GF-D8 (cell line): ENCODE data around the gene TMTC1.
"Not testable (repeated sequence)": the region's sequence is repeated elsewhere in the genome, so short reads cannot be mapped to it uniquely, and the experiment has no call there.

Source experiments
- DNase-seq: peaks from one replicate; lab custom pipeline; 2025; lab: John Stamatoyannopoulos, UW

Gene TMTC1

DNA sequence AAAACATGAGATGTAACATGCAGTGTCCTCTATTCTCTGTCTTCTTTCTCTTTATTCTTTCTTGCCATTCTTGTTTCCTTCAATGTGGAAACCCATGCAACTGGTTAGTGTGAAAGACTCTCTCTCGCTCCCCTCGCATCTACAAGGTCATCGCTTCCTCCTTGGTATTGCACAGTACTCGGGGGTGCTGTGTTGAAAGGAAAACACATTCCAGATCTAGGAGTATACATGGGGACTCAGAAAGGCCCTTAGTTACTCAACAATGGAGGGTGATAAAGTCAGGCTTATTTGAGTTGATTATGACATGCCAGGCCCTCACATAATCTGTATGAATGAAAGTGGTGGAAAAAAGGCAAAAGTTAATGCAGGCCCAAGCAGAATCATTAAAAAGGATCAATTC is 210.8 kb downstream of the TMTC1 start:
- DNase-seq = no peak

DNA sequence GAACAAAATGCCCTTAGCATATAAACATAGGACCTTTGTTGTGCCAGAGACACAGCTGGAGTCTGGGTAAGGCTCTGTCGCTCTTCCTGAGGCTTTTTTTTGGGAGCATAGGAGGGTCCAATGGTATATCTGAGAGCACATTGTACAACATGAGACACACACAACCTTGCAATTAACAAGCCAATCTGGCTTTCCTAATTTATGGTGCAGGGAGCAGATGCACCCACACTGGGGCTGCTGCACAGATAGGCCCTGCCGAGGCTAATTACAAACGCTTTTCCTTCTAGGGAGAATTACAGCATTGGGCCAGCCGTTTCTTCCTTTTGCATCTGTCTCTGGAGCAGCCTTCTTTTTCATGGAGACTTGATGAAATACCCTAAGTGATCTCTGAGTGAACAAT is 211.3 kb downstream of the TMTC1 start:
- DNase-seq = no peak

DNA sequence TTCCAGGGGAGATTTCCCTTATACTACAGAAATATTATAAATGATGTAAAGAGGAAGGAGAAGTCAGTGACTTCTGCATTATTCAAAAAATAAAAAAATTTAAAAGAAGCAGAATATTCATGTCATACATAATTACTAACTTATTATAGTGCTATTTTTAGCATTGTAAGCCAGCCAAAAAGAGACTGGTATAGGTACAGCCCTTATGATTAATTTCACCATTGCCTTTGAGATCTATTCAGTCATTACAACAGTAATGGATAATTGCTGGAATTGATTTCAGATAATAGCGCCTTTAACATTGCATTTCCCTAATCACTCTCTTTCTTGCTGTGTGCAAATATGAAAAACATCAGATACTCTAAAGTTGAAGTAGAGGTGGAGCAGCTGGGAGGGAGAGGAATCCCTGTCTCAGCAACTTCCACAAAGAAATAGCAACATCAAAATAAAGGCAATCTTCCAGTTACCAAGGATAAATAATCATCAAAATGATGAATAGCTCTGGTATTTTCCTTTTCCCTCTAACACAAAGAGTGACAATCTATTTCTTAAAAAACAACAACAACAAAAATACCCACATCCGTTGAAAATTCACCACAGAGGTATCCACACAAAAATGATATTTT is 214.5 kb downstream of the TMTC1 start:
- no peak for DNase-seq

DNA sequence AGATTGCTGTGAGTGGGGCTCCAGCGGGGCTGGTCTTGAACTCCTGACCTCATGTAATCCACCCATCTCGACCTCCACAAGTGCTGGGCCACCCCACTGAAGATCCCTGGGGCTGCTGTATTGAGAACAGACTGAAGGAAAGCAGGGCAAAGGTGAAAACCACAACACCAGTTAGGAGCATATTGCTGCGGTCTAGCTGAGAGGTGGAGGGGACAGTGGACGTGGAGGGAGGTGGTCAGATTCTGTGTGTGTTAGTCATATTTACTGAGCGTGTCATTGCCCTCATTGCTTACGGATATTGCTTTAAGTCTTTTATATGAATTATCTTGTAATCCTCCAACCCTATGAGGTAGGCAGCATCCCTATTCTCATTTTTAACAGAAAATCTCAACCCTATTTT is 217.3 kb downstream of the TMTC1 start:
- no peak for DNase-seq

DNA sequence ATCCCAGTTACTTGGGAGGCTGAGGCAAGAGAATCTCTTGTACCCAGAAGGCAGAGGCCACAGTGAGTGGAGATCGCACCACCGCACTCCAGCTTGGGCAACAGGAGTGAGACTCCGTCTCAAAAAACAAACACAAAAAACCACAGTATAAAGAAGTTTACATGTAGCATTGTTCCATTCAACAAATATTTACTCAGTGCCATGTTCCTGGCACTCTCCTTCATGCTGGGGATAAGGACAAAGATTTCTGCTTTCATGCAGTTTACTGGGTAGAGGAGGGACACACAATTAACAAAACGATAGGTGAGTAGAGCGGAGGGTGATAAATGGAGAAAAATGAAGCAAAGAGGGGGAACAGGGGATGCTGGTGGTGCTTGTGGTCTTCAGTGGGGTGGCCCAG is 218.0 kb downstream of the TMTC1 start:
- no peak for DNase-seq

DNA sequence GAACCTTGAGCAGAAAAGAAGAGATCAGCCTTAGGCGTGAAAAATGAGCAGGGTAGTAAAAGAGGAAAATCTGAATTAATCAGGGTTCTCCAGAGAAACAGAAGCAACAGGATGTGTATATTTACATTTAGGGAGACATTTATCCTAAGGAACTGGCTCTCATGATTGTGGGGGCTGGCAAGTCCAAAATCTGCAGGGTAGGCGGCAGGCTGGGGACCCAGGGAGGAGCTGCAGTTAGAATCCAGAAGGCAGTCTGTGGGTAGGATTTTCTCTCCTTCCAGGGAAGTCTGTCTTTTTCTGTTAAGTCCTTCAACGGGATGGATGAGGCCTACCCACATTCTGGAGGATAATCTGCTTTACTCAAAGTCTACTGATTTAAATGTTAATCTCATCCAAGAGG is 218.8 kb downstream of the TMTC1 start:
- DNase-seq = no peak

DNA sequence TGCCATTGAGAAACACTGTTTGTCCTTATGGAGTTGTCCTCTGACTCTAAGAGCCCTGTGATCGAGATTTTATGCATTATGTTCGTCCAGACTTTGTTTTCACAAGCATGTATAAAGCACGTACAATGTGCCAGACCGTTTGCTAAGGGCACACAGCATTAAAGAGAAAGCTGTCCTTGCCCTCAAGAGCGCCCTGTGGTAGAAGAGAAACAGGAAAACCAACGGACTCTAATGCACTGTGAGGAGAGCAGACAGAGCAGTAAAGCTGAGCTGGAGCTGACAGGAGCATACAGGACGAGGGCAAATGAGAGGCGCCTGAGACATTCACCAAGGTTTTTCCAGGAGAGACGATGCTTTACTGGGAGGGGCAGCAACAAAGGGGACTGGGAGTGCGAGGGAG is 220.1 kb downstream of the TMTC1 start:
- no peak for DNase-seq

DNA sequence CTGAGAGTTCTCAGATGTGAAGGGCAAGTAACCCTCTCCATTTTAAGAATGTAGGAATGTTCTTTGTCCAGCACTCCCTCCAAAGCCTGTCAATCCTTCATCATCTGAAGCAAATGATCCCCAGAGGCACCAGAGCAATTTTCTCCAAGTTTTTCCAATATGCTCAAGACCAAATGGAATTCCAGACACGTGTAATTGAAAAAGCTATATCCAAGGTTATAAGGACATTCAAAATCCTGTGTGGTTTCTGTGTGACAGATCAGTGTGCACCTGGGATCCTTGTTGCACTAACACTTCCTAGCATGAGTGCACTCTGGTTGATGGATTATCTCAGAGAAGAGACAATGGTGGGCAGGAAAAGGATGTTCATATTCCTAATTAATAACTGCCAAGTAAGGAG is 220.7 kb downstream of the TMTC1 start:
- no peak for DNase-seq

DNA sequence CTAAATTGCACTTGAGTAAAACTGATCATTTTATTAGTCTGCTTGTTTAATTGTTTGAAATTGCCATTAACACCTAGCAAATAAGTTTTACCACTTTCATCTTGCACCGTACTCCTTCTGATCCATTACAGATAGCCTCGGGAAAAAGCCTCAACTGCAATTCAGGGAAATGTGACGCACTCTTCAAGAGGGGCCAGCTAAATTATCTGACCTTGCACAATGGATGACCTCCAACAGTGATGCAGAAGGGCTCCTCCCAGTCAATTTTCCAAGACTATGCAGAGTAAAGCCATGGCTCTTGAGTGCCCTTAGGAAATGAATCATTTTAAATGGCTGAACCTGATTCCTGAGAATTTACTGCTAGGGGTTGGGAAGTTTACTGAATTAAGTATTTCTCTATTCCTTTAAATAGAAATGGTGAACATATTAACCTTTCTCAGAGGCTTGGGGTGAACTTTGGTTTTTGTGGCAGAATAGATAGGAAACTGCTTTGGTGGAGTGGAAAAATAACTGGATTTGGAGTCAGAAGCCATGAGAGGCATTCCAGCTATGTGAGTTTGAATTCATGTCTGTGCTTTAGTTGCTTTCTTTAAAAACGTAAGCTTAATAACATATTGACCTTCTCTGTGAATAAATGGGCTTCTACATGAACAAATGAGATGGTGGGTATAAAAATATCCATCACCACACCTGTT is 221.5 kb downstream of the TMTC1 start:
- no peak for DNase-seq

DNA sequence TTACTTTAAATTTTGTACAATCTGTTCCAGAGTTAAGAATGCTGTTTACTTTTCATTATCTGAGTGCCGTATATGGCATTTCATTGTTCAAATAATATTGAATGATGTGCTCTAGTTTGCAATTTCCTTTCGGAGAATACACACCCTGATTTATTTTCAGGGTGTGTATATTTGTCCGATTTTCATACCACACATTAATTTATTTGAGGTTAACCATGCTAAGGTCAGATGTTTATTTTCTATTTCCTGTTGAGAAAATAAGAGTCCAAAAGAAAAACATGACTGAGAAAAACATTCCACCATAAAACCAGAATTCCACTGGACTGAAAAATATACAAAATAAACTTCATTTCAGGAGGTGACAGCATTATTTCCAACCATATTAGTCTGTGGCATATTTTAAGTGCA is 222.1 kb downstream of the TMTC1 start:
- DNase-seq = no peak

DNA sequence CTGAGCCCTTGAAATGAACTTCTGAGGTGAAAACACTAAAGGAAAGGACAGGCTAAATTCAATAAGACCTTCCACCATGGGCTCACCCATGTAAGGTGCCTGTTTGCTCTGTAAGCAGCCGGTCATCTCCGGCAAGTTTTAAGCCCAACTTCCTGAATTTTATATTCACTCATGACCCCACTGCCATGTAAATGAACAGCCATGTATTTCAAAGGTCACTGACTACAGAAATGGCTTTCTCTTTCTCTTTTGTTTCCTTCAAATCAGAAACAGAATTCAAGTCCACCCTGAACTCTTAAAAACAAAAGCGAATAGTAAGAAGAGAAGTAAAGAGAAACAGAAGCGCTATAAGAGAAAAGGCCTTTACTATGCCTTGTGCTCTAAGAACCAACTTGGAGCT is 224.5 kb downstream of the TMTC1 start:
- no peak for DNase-seq

DNA sequence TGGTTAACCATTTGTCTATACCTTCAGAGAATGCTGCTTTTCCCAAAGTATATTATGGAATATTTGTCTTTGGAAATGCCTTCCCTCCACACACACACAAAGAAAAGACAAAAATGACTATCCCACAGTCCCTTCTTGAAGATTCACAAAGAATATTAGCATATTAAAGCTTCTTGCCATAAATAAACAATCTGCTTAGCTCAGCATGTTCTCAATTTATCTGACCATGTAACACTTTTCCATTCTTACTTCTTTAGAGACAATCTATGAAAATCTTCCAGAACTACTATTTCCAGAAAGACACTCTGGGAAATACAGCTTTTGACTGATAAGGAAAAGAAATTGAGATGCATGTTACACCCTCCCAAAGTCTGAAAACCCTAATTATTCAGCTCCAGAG is 227.4 kb downstream of the TMTC1 start:
- no peak for DNase-seq

DNA sequence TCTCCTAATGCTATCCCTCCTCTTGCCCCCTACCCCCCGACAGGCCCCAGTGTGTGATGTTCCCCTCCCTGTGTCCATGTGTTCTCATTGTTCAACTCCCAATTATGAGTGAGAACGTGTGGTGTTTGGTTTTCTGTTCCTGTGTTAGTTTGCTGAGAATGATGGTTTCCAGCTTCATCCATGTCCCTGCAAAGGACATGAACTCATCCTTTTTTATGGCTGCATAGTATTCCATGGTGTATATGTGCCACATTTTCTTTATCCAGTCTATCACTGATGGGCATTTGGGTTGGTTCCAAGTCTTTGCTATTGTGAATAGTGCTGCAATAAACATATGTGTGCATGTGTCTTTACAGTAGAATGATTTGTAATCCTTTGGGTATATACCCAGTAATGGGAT is 228.3 kb downstream of the TMTC1 start:
- DNase-seq = not testable (repeated sequence)

DNA sequence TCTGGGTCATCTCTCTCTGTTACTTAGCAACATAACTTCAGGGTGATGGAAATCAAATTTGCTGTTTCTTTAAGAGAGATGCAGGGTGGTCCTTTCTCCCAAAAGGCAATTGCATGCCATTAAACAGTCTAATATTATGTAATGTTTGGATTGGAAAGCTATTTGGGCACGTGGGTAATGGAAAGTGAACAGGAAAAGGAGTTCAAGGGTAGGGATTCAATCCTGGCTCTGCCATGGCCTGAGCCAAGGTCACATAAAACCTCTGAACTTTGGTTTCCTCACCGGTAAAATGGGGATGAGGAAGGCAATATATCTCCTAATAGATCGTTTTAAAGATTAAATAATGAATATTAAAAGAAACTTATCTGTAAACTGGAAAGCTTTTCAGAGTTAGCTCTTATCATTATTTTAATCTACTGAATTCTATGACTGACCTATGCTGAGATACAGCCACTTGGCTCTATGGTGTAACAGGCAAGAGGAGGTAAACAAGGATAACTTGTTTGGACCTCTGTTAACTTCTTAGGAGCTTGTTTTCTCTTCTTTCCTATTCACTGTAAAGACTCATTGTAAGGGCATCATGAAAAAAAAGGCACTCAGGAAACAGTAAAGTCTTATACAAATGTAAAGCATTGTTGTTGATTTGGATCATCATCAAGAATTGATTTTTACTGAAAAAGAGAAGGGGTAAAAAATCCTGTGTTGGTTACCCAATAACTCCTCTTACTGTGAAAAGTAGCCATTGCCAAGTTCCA is 230.6 kb downstream of the TMTC1 start:
- no peak for DNase-seq

DNA sequence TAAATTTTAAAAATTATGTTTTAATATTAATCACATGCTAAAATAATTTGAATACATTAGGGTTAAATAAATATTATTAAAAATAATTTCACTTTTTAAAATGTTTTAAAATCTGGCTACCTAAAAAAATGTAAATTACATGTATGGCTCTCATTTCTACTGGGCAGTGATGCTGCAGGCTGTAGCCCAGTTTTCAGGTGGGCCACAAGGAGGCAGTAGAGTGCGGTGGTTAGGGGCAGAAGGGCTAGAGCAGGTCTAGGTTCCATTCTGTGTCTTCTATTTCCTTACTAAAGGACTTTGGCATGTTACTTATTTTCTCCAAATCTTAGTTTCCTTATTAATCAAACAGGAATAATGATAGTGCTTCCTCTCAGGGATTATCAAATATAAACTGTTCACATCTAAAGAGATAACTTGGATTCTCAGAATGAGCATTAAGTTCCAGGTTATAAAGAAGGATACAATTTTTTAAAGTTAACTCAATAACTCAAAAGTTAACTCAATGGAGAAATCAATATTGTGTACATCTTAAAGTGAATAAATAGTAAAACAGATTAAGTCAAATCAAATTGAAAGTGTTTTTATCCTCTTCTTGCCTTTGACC is 231.3 kb downstream of the TMTC1 start:
- no peak for DNase-seq

DNA sequence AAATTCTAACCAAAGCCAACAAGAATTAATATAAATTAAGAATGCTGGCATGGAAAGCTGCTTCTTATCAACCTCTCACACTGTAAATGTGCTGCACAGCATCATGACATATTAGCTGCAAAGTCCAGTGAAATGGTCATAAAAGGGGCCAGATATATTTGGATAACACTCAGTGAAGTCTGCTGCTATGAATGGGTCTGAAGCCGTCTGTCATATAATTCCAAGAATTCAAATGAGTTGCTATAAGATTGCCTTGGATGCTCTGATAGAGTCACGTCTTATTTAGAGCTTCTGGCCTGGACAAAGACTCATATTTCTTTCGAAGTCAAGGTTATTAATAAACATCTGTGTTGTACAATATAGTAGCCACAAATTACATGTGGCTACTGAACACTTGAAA is 231.9 kb downstream of the TMTC1 start:
- no peak for DNase-seq

DNA sequence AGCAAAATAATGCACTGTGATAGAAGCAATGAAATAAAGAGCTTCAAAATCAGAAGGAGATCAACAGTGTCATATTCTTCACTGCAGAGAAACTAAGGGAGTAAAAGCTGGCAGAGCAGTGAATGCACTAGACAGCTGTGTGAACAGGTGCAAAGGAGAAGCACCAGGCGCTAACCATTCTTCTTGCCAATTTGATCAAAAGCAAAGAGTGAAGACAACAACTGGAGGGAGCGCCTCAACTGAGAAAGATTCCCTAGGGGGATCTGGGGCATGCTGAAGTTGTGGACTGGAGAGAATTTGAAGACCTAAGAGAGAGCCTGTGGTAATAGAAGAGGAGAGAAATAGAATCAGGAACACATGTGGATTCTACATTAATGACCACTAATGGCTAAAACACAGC is 235.9 kb downstream of the TMTC1 start:
- DNase-seq = no peak

DNA sequence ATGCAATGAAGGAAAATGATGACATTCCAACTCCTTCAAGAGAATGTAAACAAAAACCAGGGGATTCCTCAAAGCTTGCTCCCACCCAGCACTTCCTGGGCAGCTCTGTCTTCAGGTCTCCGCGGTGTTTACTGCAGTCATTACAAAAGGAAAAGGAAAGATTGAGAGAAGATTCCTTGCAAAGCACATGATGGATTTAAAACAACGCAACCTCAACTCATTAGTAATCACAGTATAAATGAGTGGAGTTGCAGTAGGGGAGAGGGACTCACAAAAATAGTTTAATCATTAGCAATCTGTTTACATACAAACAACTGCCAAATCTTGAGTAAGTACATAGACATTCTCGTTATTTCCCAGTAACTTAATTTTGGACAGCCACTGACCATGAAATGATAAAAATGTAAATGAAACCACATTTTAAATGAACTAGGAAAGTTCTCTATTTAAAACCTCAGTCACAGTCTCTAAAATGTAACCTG is 236.6 kb downstream of the TMTC1 start:
- no peak for DNase-seq

DNA sequence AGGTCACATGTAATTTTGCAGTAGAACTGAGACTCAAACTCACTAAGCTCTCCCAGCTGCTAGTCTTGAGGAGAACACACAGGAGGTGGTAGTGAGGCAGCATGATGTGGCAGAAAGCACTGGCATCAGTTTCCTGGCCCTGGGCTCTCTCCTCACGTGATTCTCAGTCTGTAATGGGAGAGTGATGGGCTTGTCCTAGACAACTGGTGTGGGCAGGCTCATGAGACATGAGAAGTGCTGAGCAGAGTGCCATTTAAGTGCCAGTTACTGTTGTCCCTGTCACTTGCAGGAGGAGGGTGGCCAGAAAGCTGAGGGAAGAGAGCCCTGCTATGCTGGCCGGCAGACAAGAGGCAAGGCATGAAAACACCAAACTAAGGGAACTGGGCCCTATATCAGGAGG is 237.7 kb downstream of the TMTC1 start:
- DNase-seq = no peak

DNA sequence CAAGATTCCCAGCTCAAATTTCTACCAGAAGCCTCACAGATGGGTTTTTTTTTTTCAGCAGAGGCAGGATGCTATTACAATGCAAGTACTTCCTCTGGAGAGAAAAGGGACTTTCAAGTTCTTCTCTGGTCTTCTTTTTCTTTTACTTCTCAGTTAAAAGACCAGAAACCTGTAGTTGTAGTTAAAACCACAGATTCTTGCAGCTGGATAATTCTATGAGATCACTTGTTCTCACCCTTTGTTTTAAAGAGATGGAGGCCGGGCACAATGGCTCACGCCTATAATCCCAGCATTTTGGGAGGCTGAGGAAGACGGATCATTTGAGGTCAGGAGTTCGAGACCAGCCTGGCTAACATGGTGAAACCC is 238.7 kb downstream of the TMTC1 start:
- no peak for DNase-seq

DNA sequence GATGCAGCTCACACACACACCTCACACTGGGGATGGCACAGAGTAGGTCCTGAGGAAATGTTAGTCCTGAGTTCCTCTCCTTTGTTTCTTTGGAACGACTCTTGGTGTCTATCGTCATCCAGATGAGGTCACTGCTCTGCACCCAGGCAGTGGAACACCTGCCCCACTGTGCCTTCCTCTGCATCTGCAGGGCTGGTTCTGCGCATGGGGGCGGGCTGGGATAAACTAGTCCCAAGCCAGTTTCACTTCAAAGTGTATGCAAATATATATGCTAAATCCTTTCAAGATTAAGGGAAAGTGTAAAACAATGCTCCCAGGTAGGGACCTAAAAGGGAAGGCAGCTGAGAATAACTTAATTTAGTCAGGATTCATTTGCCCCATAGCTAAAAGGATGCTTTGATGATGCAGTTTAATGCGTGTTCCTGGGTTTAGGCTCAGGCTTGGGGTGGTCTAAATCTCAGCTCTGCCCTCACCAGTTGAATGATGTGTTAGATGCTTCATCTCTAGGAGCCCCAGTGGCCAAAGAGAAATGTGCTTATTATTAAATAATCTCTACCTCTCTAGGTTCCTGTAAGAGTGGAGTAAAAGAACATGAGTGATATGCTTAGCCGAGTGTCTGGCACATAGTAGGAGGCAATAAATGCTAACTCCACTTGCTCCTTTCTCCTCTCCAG is 239.2 kb downstream of the TMTC1 start:
- DNase-seq = no peak

DNA sequence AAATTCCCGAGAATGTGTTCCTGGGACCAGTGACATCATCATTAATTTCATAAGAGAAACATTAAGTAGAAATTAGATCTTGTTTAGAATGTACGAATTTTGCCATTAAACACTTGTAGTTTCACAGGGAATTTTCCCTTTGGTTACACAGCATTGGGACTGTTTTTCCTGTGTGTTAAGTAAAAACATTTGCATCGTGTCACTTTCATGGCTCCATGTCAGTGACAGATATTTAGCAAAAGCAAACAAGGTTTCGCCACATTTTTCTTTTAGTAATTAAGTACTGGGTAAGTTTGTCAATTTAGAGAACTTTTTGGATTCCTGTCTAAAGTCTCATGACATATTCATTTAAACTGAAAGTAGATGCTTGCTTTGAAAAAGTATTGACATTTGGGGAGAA is 240.7 kb downstream of the TMTC1 start:
- DNase-seq = no peak
